ENCODE results near the gene NRXN3.

GRCh38 chr14:79027138-79027537, 857.0 kb downstream of the NRXN3 start:
- TF ChIP-seq CTCF (conservative IDR thresholded peaks at IDR 0.05) (no peak), EZH2 (IDR thresholded peaks at IDR 0.05; ENCODE audit: low read depth) (no peak)

All from PC-9 (cell line).